GM12892 (cell line): ENCODE measurements around the gene ATRNL1.
"Not testable (repeated sequence)": the region's sequence is repeated elsewhere in the genome, so short reads cannot be mapped to it uniquely, and the experiment has no call there.

Experiments used
- POLR2A ChIP-seq: IDR thresholded peaks from 2 replicates; pipeline ENCODE4 v1.6.1; 2011; ENCODE audit warnings: low read depth, low read length, control low read depth
- TAF1 ChIP-seq: IDR thresholded peaks from 2 replicates; pipeline ENCODE4 v1.6.1; 2011; ENCODE audit warnings: low read depth, mild to moderate bottlenecking, control low read depth, low read length, borderline replicate concordance

DNA sequence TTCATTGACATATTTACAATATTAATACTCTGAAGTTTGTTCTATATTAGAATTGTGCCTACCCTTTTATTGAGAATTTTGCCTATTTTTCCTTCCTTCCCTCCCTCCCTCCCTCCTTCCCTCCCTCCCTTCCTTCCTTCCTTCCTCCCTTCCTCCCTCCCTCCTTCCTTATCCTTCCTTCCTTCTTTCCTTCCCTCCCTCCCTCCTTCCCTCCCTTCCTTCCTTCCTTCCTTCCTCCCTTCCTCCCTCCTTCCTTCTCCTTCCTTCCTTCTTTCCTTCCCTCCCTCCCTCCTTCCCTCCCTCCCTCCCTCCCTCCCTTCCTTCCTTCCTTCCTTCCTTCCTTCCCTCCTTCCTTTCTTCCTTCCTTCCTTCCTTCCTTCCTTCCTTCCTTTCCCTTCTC, 434.5 kb downstream of the ATRNL1 start:
- TF ChIP-seq TAF1, POLR2A: not testable (repeated sequence)
